OCI-LY7 (cell line): ENCODE measurements around the gene UBE3C. TPM values are rescaled to one million over a fixed set of nuclear protein-coding genes. Genes with fewer than 3 reads are reported as not detected.

Experiments used
- BruUV-seq: library from RNA; stranded (reverse); fragments of 400-500 nt; replicated peaks from 2 replicates; lab custom pipeline; 2021; lab: Mats Ljungman, UMichigan
- CTCF ChIA-PET: fragments of 300-600 bp; sonication (Branson Sonifier 250); formaldehyde crosslinking; loops from one replicate; lab custom pipeline; 2022; ENCODE audit warnings: antibody characterized with exemption; ENCODE audit not compliant: unreplicated experiment; lab: Charles Lee
- POLR2A ChIA-PET: fragments of 300-600 bp; sonication (Branson Sonifier 250); formaldehyde crosslinking; loops from one replicate; lab custom pipeline; 2022; ENCODE audit warnings: antibody characterized with exemption; lab: Charles Lee
- DNase-seq: peaks from one replicate; pipeline ENCODE4 v3.0.0-alpha.2; 2015; ENCODE audit warnings: low spot score
- H2AFZ ChIP-seq: fragments of 200-600 bp; sonication (generic), shearing (Covaris generic); 2 replicates; pipeline ENCODE4 v1.6.1; 2014; ENCODE audit warnings: mild to moderate bottlenecking, antibody characterized with exemption, low read length, moderate library complexity
- H3K27ac ChIP-seq: fragments of 200-600 bp; sonication (generic); 2 replicates; pipeline ENCODE4 v1.5.1; 2014; ENCODE audit warnings: mixed run types, low read depth, mild to moderate bottlenecking, moderate library complexity, low read length, inconsistent platforms; ENCODE audit not compliant: poor library complexity, severe bottlenecking
- H3K36me3 ChIP-seq: fragments of 200-600 bp; sonication (generic); 2 replicates; pipeline ENCODE4 v1.6.1; 2014; ENCODE audit warnings: mild to moderate bottlenecking, antibody characterized with exemption, low read length, moderate library complexity, mixed read lengths; ENCODE audit not compliant: insufficient read depth
- H3K4me1 ChIP-seq: fragments of 200-600 bp; sonication (generic); 2 replicates; pipeline ENCODE4 v1.5.1; 2014; ENCODE audit warnings: mild to moderate bottlenecking, low read length; ENCODE audit not compliant: insufficient read depth, poor library complexity, severe bottlenecking
- H3K4me2 ChIP-seq: fragments of 200-600 bp; sonication (generic); 2 replicates; pipeline ENCODE4 v1.6.1; 2014; ENCODE audit warnings: mild to moderate bottlenecking, low read length
- H3K4me3 ChIP-seq: fragments of 200-600 bp; sonication (generic); 2 replicates; pipeline ENCODE4 v1.5.1; 2014; ENCODE audit warnings: mild to moderate bottlenecking, low read depth, low read length; ENCODE audit not compliant: poor library complexity, severe bottlenecking
- H3K79me2 ChIP-seq: fragments of 200-600 bp; sonication (generic); 2 replicates; pipeline ENCODE4 v1.6.1; 2016; ENCODE audit warnings: low read depth, mild to moderate bottlenecking, low read length, moderate library complexity, mixed read lengths; ENCODE audit not compliant: insufficient read depth
- H3K9me2 ChIP-seq: fragments of 200-600 bp; sonication (generic); 2 replicates; pipeline ENCODE4 v1.6.1; 2016; ENCODE audit warnings: mild to moderate bottlenecking, low read length, mixed read lengths; ENCODE audit not compliant: insufficient read depth
- H3K9me3 ChIP-seq: fragments of 200-600 bp; sonication (generic); 2 replicates; pipeline ENCODE4 v1.6.1; 2014; ENCODE audit warnings: mild to moderate bottlenecking, mixed run types, low read length, mixed read lengths
- H4K20me1 ChIP-seq: fragments of 200-600 bp; sonication (generic); 2 replicates; pipeline ENCODE4 v1.6.1; 2014; ENCODE audit warnings: mild to moderate bottlenecking, antibody characterized with exemption, low read length, moderate library complexity, mixed read lengths; ENCODE audit not compliant: insufficient read depth
- CTCF ChIP-seq: fragments of 200-600 bp; sonication (generic); conservative IDR thresholded peaks from 2 replicates; pipeline ENCODE4 v1.5.1; 2014; ENCODE audit warnings: mild to moderate bottlenecking, antibody characterized with exemption, low read length, moderate library complexity, mixed read lengths
- EZH2phosphoT487 ChIP-seq: fragments of 200-600 bp; sonication (generic); IDR thresholded peaks from 2 replicates; pipeline ENCODE4 v1.6.1; 2018; ENCODE audit warnings: low read depth, borderline replicate concordance, mild to moderate bottlenecking, mixed run types, antibody characterized with exemption, low read length, moderate library complexity, mixed read lengths
- intact Hi-C: fragments of 100-400 bp; cut with micrococcal nuclease; formaldehyde crosslinking; loops from one replicate; pipeline ENCODE4 v1.10.0; 2022; ENCODE audit not compliant: unreplicated experiment
- total RNA-seq, 2 experiments: library from RNA; depleted of rRNA in 1 of 2; stranded (reverse); fragments of >200 nt in 1 of 2; shearing (Covaris generic) in 1 of 2; gene quantifications; 2 replicates each; pipeline ENCODE4 v1.2.3, GENCODE V29; 2014 to 2022

The UBE3C gene
- total RNA-seq, 2 experiments from 2014 or later: 60.4 to 66.1 TPM

- Histone ChIP-seq H3K36me3 (no peaks in the 10 kb centered on the region), H4K20me1 (no peaks in the 10 kb centered on the region), H2AFZ (no peak overlapping the region), H3K4me2 (no peak overlapping the region), H3K4me3 (no peak overlapping the region), H3K4me1 (no peaks in the 10 kb centered on the region), H3K9me2 (no peaks in the 10 kb centered on the region), H3K9me3 (no peaks in the 10 kb centered on the region), H3K27ac (no peak overlapping the region), H3K79me2 (no peaks in the 10 kb centered on the region)
- intact Hi-C loops: no loop called here
- no TSS peak for BruUV-seq
- DNase-seq: no peak
- TF ChIP-seq EZH2phosphoT487 (no peak), CTCF (no peak)
- POLR2A ChIA-PET: interaction anchor here (0.6 kb wide), 1 partner anchor 46 kb away, joined by 4 read pairs; no protein-coding TSS in a partner anchor
- CTCF ChIA-PET: no interaction called here
Measured at GRCh38 chr7:157278167-157278790, 139.6 kb downstream of the UBE3C start.

GRCh38 chr7:157278791-157279724 is 140.3 kb downstream of the UBE3C start:
- Histone ChIP-seq H4K20me1 (no peaks in the 10 kb centered on the region), H2AFZ (no peak overlapping the region), H3K9me2 (no peaks in the 10 kb centered on the region), H3K4me1 (no peaks in the 10 kb centered on the region), H3K79me2 (no peaks in the 10 kb centered on the region), H3K4me2 (no peak overlapping the region), H3K9me3 (no peaks in the 10 kb centered on the region), H3K36me3 (no peaks in the 10 kb centered on the region), H3K27ac (no peak overlapping the region), H3K4me3 (no peak overlapping the region)
- intact Hi-C loops: no loop called here
- TF ChIP-seq EZH2phosphoT487 (no peak), CTCF (no peak)
- POLR2A ChIA-PET: no interaction called here
- CTCF ChIA-PET: no interaction called here
- BruUV-seq: no TSS peak
- no peak for DNase-seq
